ENCODE data around the gene OCA2.

Gene OCA2

GRCh38 chr15:27847775-27848710, 251.1 kb downstream of the OCA2 start:
- no peak overlapping the region for H3K4me3 ChIP-seq (ENCODE audit: low read length)
- TF ChIP-seq CTCF (IDR thresholded peaks at IDR 0.05; ENCODE audit: low read depth, low read length) (no peak), EZH2phosphoT487 (IDR thresholded peaks at IDR 0.05; ENCODE audit: low read depth) (no peak)
- H3K9me3 ChIP-seq (ENCODE audit: insufficient read depth, low read length): no peaks in the 10 kb centered on the region
- no peaks in the 10 kb centered on the region for H3K4me1 ChIP-seq (ENCODE audit: low read length)
- H3K79me2 ChIP-seq (ENCODE audit: low read length): no peaks in the 10 kb centered on the region
- H3K27ac ChIP-seq (ENCODE audit: low read length): no peak overlapping the region
- H3K9ac ChIP-seq (ENCODE audit: low read length): no peak overlapping the region
- H2AFZ ChIP-seq (ENCODE audit: low read depth, low read length): no peak overlapping the region
- no peak overlapping the region for H3K4me2 ChIP-seq (ENCODE audit: low read length)
- H4K20me1 ChIP-seq (ENCODE audit: insufficient read depth, low read length): no peaks in the 10 kb centered on the region
- no peaks in the 10 kb centered on the region for H3K27me3 ChIP-seq (ENCODE audit: low read depth, low read length)
- no peaks in the 10 kb centered on the region for H3K36me3 ChIP-seq (replicated peaks; ENCODE audit: low read depth, low read length)

- Histone ChIP-seq H3K4me3 (ENCODE audit: low read length) (no peak overlapping the region), H4K20me1 (ENCODE audit: insufficient read depth, low read length) (no peaks in the 10 kb centered on the region), H2AFZ (ENCODE audit: low read depth, low read length) (no peak overlapping the region), H3K4me2 (ENCODE audit: low read length) (no peak overlapping the region), H3K79me2 (ENCODE audit: low read length) (no peaks in the 10 kb centered on the region), H3K9me3 (ENCODE audit: insufficient read depth, low read length) (no peaks in the 10 kb centered on the region), H3K9ac (ENCODE audit: low read length) (no peak overlapping the region), H3K27me3 (ENCODE audit: low read depth, low read length) (no peaks in the 10 kb centered on the region), H3K4me1 (ENCODE audit: low read length) (no peaks in the 10 kb centered on the region), H3K27ac (ENCODE audit: low read length) (no peak overlapping the region), H3K36me3 (replicated peaks; ENCODE audit: low read depth, low read length) (no peaks in the 10 kb centered on the region)
- TF ChIP-seq EZH2phosphoT487 (IDR thresholded peaks at IDR 0.05; ENCODE audit: low read depth) (no peak), CTCF (IDR thresholded peaks at IDR 0.05; ENCODE audit: low read depth, low read length) (no peak)
These were observed 252.3 kb downstream of the OCA2 start for GRCh38 chr15:27846722-27847395.

GRCh38 chr15:27845535-27846369, 253.4 kb downstream of the OCA2 start:
- no peak for TF ChIP-seq CTCF (IDR thresholded peaks at IDR 0.05; ENCODE audit: low read depth, low read length)
- Histone ChIP-seq H3K27me3 (ENCODE audit: low read depth, low read length) (no peaks in the 10 kb centered on the region), H3K79me2 (ENCODE audit: low read length) (no peaks in the 10 kb centered on the region), H4K20me1 (ENCODE audit: insufficient read depth, low read length) (no peaks in the 10 kb centered on the region), H3K4me3 (ENCODE audit: low read length) (no peak overlapping the region), H3K36me3 (replicated peaks; ENCODE audit: low read depth, low read length) (no peaks in the 10 kb centered on the region), H3K9ac (ENCODE audit: low read length) (no peak overlapping the region), H3K4me1 (ENCODE audit: low read length) (no peaks in the 10 kb centered on the region), H3K4me2 (ENCODE audit: low read length) (no peak overlapping the region), H3K27ac (ENCODE audit: low read length) (no peak overlapping the region), H3K9me3 (ENCODE audit: insufficient read depth, low read length) (no peaks in the 10 kb centered on the region), H2AFZ (ENCODE audit: low read depth, low read length) (no peak overlapping the region)
